ENCODE measurements around the gene DNAJC2.
"Not testable (repeated sequence)": the region's sequence is repeated elsewhere in the genome, so short reads cannot be mapped to it uniquely, and the experiment has no call there.

DNAJC2 gene

DNA sequence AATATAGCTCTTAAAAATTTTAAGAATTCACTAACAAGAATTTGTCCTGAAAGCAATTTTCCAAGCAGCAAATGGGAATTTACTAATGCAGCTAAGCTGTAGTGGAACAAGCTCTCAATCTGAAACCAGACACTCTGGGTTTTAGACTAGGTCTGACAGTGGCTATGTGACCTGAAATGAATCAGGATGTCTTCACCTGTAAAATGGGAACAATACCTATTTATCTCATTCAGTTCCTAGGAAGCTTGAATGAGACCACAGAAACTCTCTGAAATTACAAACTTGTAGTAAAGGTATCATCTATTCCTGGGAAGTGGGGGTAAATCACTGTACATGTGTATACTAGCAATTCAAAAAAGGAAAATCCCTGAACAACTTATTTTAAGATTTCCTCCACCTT, 1.2 kb downstream of the DNAJC2 start:
- peak; percentile 10 for DNase-seq (ENCODE audit: low read depth)

DNA sequence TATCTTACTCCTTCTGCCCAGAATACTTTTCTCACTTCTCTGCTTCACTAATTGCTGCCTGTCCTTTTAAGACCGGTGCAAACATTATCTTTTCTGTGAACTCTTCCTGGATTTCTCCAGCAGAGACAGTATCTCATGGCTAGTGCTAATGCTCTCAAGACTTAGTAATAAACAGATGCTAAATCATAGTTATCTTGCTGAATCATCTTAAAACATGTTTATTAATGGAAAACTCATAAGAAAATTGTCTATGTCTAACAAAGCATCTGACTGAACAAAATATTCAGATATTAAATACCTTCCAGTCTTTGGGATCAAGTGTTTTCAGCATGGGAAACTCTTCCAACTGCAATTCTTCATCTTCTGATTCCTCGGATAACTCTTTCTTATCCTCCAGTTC, 3.1 kb downstream of the DNAJC2 start:
- no peak for DNase-seq (ENCODE audit: low read depth)

DNA sequence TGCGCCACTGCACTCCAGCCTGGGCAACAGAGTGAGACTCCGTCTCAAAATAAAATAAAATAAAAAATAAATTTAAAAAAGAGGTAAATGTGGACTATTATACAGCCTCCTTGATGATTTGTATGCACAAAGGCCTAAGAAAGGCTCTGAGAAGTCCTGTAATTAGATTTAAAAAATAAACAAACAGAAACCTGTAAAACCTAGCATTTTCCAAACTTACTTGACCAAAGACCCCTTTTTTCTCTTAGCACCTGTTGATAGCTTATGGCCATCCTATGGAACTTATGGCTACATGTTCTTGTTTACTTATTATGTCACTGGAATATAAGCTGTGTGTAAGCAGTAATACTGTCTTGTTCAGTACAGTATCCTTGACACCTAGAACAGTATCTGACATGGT, 5.7 kb downstream of the DNAJC2 start:
- DNase-seq (ENCODE audit: low read depth) = no peak

DNA sequence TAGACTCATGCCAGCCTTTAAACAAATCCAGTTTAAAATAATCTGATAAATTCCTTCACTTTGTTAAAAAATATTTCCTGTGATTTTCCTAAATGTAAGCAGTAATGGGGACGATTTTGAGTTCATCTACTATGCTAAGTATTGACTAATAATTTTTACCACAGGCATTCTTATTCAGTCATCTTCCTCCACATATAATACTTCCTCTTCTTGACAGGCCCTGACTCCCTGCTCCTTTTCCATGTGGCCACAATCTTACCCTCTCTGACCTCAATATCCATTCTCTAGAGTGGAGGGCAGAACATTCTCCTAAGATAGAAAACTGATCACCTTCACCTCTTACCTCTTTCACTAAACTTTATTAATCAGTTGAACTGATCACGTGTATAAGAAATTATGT, 7.8 kb downstream of the DNAJC2 start:
- DNase-seq (ENCODE audit: low read depth) = no peak

DNA sequence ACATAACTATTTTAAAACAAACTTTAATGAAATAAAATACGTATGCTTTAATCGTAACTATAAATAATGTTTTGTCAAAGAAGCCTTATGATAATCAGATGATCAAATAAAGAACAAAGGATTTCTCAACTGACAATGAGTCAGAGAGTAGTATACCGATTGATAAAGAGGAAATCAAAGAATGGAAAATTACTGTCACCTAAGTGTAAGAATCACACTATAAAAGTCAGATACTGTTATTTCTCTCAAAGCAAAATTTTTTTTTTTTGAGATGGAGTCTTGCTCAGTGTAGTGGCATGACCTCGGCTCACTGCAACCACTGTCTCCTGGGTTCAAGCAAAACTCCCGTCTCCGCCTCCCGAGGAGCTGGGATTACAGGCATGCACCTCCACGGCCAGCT, 18.8 kb downstream of the DNAJC2 start:
- DNase-seq (ENCODE audit: low read depth) = no peak

DNA sequence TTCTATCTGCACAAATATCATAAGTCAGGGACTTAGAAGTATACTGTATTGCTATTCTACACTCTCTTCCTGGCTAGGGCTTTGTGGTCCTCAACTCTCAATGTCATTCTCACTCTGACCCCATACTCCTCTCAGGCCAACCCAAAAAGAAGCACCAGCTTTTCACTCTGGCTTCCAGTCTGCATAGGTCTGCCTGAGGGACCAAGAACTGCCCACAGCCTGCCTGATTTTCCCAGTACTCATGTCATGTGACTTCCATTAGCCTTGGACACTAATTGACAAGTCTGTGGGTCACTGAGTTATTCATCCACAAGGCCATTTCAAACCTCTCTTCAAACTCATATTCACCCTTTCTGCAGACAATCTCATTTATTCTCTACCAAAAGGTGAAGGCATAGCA, 27.6 kb downstream of the DNAJC2 start:
- DNase-seq (ENCODE audit: low read depth) = no peak

DNA sequence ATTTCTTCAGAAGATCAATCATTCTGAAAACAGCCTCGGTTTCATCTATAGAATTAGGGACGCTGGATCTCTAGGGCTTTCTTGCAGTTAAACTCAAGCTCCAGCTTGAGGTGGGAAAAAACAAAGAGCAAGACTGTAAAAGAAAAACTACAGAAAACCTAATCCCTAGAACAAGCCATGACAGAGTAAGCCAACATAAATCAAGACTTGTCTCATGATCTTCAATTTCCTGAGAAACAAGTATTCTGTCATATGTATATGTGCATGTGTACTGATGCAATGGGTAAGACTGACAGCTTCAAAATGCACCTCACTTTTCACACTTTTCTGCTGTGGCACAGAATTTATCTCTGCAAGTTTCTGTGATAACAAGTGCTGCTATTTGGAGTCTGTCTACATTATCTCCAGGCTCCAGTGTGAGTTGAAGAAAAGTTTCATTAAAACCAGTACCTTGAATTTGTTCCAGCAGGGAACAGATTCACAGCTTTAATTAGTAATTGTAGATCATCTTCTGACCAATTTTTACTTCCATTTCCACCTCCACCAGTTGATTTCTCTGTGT, 28.1 kb downstream of the DNAJC2 start:
- no peak for DNase-seq (ENCODE audit: low read depth)

DNA sequence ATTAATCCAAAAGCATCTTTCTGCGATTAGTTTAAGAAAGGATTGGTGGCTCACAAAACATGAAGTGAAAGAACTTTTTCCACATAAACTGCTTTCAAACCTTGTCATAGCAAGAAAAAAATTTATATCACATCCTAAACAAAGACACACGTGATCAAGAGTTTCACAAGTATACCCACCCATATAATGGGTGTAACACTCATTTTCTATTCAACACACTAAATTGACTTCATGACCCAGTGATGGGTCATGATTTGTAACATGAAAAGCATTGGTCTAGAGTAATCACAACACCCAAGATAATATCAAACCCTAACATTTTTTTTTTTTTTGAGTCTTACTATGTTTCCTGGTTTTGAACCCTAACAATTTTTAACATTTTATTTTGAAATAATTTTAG, 29.7 kb downstream of the DNAJC2 start:
- DNase-seq (ENCODE audit: low read depth) = no peak

DNA sequence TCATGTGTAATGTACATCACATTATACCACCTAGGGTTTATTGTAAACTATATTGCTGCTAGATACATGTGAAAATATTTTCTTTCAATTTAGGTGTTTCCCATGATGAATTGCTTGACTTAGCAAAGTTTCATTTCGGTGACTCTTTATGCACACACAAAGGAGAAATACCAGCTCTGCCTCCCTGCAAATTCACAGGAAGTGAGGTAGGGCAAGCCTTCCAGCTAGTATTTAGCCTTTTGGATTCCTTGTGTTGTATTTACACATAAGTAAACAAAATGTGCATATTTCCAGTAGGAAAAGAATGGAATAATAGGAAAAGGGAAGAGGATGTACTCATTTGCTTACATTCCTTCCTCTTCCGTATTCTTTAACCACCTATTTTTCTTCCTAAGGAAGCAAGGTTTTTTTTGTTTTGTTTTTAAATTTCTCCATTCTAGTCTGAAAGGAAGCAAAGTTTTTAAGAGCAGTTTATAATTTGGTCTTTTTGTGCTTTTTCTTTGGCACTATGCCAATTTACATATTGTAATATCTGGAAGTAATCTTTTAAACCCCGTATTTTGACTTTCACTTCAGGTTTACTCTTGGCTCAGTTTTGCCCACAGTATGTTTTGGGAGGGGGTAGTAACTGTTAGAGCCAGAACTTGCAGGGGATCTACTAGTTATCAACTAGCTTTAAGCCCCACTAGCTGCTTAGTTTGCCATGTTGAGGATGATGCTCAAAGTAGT, 36.9 kb downstream of the DNAJC2 start:
- DNase-seq (ENCODE audit: low read depth) = no peak

DNA sequence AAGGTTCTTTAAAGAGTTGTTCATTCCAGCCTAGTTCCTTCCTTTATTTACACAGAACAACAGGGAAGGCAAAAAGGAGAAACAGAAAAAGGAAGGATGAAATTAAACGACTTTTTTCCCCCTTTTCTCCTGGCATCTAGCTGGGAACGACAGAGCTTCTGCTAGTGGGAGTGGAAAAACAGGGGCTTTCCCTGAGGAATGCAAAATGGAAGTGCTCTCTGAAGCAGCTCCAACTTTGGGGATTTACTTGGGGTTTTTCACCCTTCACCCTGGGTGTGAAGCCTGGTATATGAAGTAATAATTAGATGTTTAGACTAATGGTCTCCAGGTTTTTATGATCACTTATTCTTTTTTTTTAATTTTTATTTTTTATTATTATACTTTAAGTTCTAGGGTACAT, 43.1 kb downstream of the DNAJC2 start:
- DNase-seq (ENCODE audit: low read depth) = no peak

DNA sequence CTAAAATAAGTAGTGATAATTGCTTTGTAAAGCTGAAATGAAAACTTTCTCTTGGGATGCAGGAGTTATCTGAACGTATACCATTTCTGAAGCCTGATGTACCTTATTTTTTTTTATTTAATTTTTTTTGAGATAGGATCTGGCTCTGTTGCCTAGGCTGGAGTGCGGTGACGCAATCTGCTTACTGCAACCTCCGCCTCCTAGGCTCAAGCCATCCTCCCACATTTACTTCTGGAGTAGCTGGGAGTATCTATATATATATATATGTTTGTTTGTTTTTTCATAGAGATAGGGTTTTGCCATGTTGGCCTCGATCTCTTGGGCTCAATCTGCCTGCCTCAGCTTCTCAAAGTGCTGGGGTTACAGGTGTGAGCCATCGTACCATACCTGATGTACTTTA, 44.9 kb downstream of the DNAJC2 start:
- no peak for DNase-seq (ENCODE audit: low read depth)

DNA sequence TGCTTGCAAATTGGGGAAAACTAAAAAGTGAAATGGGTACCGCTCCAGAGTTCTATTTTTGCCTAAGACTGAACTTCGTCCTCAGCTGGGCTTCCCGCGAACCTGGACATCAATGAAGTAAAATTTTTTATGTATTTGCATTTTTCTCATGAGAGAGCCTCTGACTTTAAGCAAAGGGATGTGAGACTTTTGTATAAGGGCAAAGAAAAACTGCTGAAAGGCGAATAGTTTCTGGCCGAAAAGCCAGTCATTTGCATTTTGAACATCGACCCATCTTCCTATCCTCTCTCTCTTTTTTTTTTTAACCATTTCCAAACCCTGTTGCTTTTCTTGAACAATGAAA, 46.8 kb downstream of the DNAJC2 start:
- no peak for DNase-seq (ENCODE audit: low read depth)

DNA sequence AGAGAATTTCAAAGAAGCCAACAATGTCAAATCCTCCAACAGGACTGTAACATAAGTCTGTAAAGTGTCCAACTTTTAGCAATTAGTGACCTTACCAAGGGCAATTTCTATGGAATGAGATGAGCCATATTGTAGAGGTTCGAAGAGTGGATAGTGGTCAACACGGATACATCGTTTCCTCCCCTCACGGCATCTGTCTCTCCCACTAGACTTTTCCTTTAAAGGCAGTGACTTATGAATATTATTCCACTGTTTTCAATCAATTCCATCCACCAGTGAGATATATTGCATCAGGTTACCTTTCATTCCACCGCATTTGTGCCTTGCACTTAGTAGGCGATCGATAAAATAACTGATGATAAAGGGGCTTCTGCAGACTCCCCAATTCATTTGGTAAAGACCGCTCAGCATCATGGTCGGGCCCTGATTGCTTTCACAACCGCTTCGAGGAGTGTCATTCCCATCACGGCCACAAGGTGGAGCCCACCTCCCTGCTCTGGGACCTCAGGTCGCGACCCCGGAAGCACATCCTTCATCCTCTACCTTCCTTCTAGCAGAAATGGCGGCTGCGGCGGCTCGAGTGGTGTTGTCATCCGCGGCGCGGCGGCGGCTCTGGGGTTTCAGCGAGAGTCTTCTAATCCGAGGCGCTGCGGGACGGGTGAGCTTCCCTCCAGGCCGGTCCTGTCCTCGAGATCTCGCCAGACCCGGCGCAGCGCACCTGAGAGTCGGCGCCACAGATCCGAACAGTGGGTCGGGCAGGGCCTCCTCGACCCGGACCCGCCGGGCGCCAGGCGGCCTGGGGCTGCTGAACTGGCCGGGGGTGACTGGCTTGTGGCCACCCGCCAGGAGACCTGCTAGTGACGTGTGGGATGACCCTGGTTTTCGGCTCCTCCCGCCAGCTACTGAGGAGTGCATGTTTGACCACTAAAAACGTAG, 47.4 kb downstream of the DNAJC2 start, which contains the start of gene PMPCB:
Gene PMPCB, plus strand, starts transcription at position 535 of the 936 bp plus-strand sequence. Its CDS starts 25 bp downstream, at position 560.
- DNase-seq (ENCODE audit: low read depth) = peak; percentile 89

DNA sequence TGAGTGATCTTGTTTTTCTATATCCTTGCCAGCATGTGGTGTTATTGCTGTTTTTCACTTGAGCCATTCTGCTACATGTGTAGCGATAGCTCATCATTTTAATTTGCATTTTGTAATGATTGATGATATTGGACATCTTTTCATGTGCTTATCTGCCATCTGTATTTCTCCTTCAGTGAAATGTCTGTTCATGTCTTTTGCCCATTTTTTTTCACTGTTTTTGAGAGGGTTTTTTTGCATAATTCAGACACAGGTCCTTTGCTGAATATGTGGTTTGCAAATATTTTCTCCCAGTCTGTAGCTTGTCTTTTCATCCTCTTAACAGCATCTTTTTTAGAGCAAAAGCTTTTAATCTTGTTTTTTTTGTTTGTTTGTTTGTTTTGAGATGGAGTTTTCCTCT, 51.0 kb downstream of the DNAJC2 start:
- DNase-seq (ENCODE audit: low read depth) = no peak

DNA sequence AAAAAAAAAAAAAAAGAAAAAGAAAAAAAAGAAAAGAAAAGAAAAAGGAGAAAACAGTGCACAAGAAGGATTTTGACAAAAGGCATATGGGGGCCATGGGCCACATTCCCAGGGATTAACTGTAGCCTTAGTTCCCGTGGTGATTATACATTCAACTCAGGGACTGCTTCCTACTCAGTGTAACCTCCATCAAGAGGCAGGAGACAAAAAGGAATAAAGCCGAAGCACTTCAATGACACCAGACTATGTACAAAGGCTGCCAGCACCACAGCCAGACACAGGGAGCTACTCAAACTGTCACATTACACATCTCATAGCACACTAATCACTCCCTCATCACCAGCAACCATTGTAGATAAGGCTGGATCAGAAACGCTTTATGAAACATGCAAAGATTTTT, 52.4 kb downstream of the DNAJC2 start:
- no peak for DNase-seq (ENCODE audit: low read depth)

DNA sequence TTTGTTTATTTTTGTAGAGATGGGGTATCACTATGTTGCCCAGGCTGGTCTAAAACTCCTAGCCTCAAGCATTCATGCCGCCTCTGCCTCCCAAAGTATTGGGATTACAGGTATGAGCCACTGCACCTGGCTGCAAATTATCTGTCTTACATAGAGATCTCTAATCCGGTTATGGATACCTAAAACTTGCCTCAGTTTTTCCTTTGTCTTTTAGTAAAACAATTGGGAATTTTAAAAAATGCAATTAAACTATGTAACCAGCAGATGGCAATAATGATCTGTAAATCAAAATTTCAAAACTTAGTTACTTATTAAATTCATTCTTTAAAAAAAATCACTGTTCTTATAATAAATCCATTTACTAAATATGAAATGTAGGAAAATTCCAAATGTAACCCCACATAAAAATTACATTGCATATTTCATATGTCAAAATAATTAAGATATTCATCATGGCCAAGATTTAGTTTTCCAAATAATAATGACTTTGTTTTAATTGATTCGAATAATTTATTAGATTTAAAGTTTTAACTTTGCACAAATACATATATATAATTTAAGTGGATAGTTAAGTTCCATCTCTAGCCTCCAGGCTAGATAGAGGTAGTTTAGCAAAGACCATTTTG, 61.7 kb downstream of the DNAJC2 start:
- DNase-seq (ENCODE audit: low read depth) = not testable (repeated sequence)

DNA sequence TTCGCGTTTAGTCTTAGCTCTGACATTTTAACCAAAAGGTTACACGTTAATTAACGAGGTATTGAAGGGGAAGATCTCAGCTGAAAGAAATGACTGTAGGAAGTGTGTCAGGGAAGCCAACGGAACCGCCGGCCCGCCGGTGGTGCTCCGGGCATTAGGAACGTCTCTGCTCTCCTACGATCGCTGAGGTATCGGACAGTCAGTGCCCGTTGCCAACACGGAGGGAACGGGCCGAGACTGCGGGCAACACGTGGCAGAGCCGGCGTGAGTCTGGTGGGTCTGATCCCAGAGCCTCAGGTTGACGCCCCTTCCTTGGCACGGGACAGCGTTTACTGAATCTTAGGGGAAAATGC, 63.8 kb downstream of the DNAJC2 start:
- not testable (repeated sequence) for DNase-seq (ENCODE audit: low read depth)

DNA sequence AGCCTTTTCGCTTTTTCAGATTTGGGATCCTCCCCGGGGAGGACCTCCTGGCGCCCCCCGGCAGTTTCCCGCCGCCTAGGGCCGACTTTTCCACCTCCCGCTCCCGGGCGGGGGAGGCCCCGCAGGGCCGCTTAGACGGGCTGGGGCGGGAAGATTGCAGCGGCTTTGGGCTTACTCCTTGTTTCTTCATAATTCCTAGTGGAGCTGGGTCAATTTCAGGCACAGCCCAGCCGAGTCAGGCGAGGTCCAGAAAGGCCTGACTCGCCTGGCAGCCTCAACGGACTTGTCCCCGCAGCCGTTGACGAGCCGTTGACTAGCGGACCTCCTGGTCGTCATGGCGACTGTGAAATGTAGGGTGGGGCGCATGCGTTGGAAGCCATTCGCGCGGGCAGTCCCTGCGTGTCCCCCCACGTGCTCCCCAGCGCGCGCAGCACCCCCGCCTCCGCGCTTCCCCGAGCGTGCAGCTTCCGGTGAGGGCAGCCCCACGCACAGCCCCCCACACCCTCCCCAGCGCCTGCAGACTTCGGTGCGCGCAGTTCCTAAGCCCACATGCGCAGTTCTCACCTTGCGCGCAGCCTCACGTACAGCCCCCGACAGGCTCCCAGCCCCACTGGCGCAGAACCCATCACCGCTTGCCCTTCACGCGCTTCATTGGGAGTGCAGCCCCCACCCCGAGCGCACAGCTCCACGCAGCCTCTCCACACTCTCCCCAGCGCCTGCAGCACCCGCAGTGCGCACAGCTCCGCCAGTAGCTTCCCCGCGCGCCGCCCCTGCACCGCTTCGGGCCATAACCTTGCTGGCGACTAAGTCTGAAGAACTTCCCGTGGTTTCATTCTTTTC, 64.4 kb downstream of the DNAJC2 start:
- DNase-seq (ENCODE audit: low read depth) = peak; percentile 58

DNA sequence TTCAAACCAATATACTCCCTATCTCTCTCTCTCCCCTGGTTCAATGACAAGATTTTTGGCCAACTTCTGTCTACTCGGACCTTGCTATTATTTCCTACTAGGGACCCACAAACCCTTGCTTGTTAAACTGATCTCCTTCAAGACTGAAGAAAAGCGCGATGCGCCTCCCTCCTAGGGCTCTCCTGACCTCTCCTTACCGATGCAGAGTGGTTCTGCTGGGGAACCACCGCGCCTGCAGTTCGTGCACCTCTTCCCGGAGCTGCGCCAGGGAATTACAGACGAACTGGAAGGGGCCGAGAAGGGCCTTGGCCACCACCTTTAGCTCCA, 65.0 kb downstream of the DNAJC2 start:
- peak; percentile 9 for DNase-seq (ENCODE audit: low read depth)

DNA sequence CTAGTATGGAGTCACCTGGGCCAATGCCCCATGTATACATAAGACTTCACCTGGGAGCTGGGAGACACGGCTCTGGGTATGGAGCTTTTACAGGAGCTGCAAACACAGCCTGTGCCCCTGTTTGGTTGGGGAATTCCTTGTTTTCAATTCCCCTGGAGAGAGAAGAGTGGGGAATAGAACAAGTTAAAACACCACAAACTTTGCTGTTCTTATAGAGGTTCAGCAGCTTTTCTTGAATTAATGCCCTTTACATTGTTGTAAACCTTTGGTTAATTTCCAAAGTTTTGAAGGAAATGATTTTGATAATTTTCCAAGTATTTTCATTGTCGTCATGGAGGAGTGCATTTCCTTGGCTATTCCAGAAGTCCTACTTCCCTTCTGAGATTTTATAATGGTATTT, 66.4 kb downstream of the DNAJC2 start:
- not testable (repeated sequence) for DNase-seq (ENCODE audit: low read depth)

DNA sequence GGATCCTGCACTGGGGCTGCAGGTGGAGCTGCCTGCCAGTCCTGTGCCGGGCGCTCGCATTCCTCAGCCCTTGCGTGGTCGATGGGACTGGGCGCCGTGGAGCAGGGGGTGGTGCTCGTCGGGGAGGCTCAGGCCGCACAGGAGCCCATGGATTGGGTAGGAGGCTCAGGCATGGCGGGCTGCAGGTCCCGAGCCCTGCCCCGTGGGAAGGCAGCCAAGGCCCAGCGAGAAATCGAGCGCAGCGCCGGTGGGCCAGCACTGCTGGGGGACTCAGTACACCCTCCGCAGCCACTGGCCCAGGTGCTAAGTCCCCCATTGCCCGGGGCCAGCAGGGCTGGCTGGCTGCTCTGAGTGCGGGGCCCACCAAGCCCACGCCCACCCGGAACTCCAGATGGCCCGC, 69.7 kb downstream of the DNAJC2 start:
- not testable (repeated sequence) for DNase-seq (ENCODE audit: low read depth)

DNA sequence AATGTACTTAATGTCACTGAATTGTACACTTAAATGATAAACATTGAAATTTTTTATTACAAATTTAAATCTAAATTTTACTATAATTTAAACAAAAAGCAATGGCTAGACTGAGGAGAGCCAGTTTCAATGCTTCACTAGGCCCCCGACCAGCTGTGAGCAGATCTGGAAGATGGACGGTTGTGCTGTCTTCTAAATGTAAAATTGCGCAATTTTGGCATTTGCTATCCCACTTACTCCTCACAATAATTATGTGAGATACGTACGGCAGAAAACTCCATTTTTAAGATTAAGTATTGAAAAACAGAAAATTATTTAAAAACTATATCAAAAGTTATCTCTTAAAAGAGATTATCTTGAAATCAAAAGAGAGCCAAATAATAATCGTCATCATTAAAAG, 71.2 kb downstream of the DNAJC2 start:
- not testable (repeated sequence) for DNase-seq (ENCODE audit: low read depth)

All from iris pigment epithelial cell (primary cell).